ENCODE results near the gene SLC39A13.

The SLC39A13 gene

GRCh38 chr11:47461876-47462275, 53.5 kb downstream of the SLC39A13 start:
- DNase-seq = no peak

- no peak for DNase-seq
These were observed 56.1 kb downstream of the SLC39A13 start for GRCh38 chr11:47464483-47464882.
